ENCODE results near the gene CNTRL.

DNA sequence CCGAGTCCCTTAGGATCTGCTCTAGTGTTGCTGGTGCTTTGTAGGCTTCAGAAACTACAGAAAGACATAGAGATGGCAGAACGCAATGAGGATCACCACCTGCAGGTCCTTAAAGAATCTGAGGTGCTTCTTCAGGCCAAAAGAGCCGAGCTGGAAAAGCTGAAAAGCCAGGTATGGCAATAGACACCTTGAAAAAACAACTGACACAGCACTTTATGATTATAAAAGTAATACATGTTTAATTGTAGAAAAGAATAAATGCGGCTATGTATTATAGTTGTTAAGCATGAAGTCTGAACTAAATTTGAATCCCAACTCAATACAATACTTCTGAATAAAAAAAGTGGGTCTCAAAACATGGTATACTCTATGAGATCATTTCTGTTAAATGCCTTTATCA lies 83.2 kb downstream of the CNTRL start:
- TF ChIP-seq GATA3 (IDR thresholded peaks at IDR 0.05; ENCODE audit: low read depth, low read length) (no peak), GATA2 (IDR thresholded peaks at IDR 0.05; ENCODE audit: low read depth, low read length) (no peak)
